Body of pancreas (tissue), 4 donors: ENCODE measurements around the gene TMSB15B.
"Not testable (repeated sequence)": the region's sequence is repeated elsewhere in the genome, so short reads cannot be mapped to it uniquely, and the experiment has no call there.

Source experiments
- CTCF ChIP-seq, 7 experiments: fragments of 450-650 bp in 4 of 7; fragments of 200-600 bp in 3 of 7; sonication (generic) in 3 of 7; IDR thresholded peaks; one replicate each; pipeline ENCODE4 v1.5.1; 2016 to 2019; ENCODE audit warnings: antibody characterized with exemption in 7 of 7
- POLR2A ChIP-seq, 3 donors: fragments of 450-650 bp; IDR thresholded peaks; one replicate each; pipeline ENCODE4 v1.6.1; 2016; ENCODE audit warnings: antibody characterized with exemption in 3 of 3, mild to moderate bottlenecking in 2 of 3

DNA sequence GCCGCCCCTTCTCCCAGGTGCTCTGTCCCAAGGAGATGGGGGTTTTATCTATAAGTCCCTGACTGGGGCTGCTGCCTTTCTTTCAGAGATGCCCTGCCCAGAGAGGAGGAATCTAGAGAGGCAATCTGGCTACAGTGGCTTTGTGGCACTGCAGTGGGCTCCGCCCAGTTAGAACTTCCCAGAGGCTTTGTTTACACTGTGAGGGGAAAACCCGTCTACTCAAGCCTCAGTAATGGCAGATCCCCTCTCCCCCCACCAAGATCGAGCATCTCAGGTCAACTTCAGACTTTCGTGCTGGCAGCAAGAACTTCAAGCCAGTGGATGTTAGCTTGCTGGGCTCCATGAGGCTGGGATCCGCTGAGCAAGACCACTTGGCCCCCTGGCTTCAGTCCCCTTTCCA, 22.2 kb upstream of the TMSB15B start:
- not testable (repeated sequence) for TF ChIP-seq CTCF, POLR2A (IDR thresholded peaks at IDR 0.05)
